K562 (cell line): ENCODE results near the gene CD84. TPM values are rescaled to one million over a fixed set of nuclear protein-coding genes. Genes with fewer than 3 reads are reported as not detected.

Experiments
- ATAC-seq: fragments of 200-7000 bp; cut with Tn5 transposase; 3 replicates; pipeline ENCODE4 v1.9.1; 2020; ENCODE audit warnings: moderate library complexity
- BruUV-seq: library from RNA; stranded (reverse); fragments of 400-500 nt; replicated peaks from 2 replicates; lab custom pipeline; 2021; lab: Mats Ljungman, UMichigan
- CTCF ChIA-PET: fragments of 300-600 bp; formaldehyde crosslinking; extraction: SDS; loops from one replicate; lab custom pipeline; 2021; ENCODE audit warnings: low intra/inter-chr PET ratio; lab: Yijun Ruan, JAX
- POLR2A ChIA-PET: fragments of 300-600, 350-650 bp; sonication (Branson Sonifier 250); formaldehyde crosslinking; extraction: SDS; loops from one replicate; lab custom pipeline; 2021; ENCODE audit warnings: antibody characterized with exemption, inconsistent platforms; lab: Yijun Ruan, JAX
- DNase-seq, 4 experiments: peaks; one replicate each; pipeline versions ENCODE4 v3.0.0 to v3.0.0-alpha.2; 2011 to 2018; ENCODE audit warnings: low spot score in 3 of 4, mixed read lengths in 3 of 4; ENCODE audit errors: extremely low read depth in 1 of 4
- FAIRE-seq: peaks from 2 replicates; lab custom pipeline; 2011; peaks lifted over from hg19 to GRCh38; lab: Jason Lieb, UNC
- H2AFZ ChIP-seq: 2 replicates; pipeline ENCODE4 v1.6.0; 2011; ENCODE audit warnings: low read depth, low read length, control low read depth, inconsistent platforms
- H3K27ac ChIP-seq: fragments of 200-600 bp; 3 replicates; pipeline ENCODE4 v1.8.0; 2011; ENCODE audit warnings: low read depth, mild to moderate bottlenecking, control low read depth, inconsistent platforms, low read length, moderate library complexity, mixed read lengths; ENCODE audit errors: extremely low read depth
- H3K27me3 ChIP-seq, 2 experiments: fragments of 300-600 bp in 1 of 2; 2 replicates in 1 of 2; 3 replicates in 1 of 2; pipeline versions ENCODE4 v1.6.0 to v1.8.0; 2011; ENCODE audit warnings: inconsistent platforms in 2 of 2, low read length in 2 of 2, mild to moderate bottlenecking in 1 of 2, mixed read lengths in 1 of 2, moderate library complexity in 1 of 2; ENCODE audit not compliant: control insufficient read depth in 2 of 2, insufficient read depth in 2 of 2
- H3K36me3 ChIP-seq: fragments of 300-600 bp; 3 replicates; pipeline ENCODE4 v1.8.0; 2011; ENCODE audit warnings: mild to moderate bottlenecking, low read length, inconsistent platforms; ENCODE audit not compliant: control insufficient read depth, insufficient read depth
- H3K4me1 ChIP-seq, 2 experiments: fragments of 200-600 bp in 1 of 2; replicated peaks in 1 of 2; 2 replicates in 1 of 2; 3 replicates in 1 of 2; pipeline versions ENCODE4 v1.5.1 to v1.8.0; 2011; ENCODE audit warnings: inconsistent platforms in 2 of 2, low read length in 2 of 2, mild to moderate bottlenecking in 1 of 2, mixed read lengths in 1 of 2, moderate library complexity in 1 of 2; ENCODE audit not compliant: control insufficient read depth in 2 of 2, insufficient read depth in 2 of 2
- H3K4me2 ChIP-seq: 2 replicates; pipeline ENCODE4 v1.6.1; 2011; ENCODE audit warnings: low read length, control low read depth, inconsistent platforms, mixed read lengths; ENCODE audit not compliant: insufficient read depth
- H3K4me3 ChIP-seq: fragments of 200-600 bp; sonication (generic), shearing (Covaris generic); 2 replicates; pipeline ENCODE4 v1.5.1; 2016; ENCODE audit warnings: control low read depth, inconsistent platforms
- H3K79me2 ChIP-seq: fragments of 200-600 bp; 3 replicates; pipeline ENCODE4 v1.8.0; 2011; ENCODE audit warnings: low read length, inconsistent platforms; ENCODE audit not compliant: control insufficient read depth, insufficient read depth
- H3K9ac ChIP-seq, 2 experiments: 2 replicates each; pipeline versions ENCODE4 v1.6.0 to v1.6.1; 2011; ENCODE audit warnings: low read depth in 2 of 2, low read length in 2 of 2, control low read depth in 1 of 2, inconsistent platforms in 1 of 2, mild to moderate bottlenecking in 1 of 2, mixed read lengths in 1 of 2; ENCODE audit not compliant: insufficient read depth in 1 of 2
- H3K9me1 ChIP-seq: one replicate; pipeline ENCODE4 v1.6.0; 2011; ENCODE audit warnings: inconsistent platforms, mild to moderate bottlenecking, low read length, moderate library complexity; ENCODE audit not compliant: control insufficient read depth, insufficient read depth
- H3K9me3 ChIP-seq: replicated peaks from 2 replicates; pipeline ENCODE4 v1.5.1; 2011; ENCODE audit warnings: low read depth, low read length, inconsistent platforms; ENCODE audit not compliant: control insufficient read depth, insufficient read depth
- H4K20me1 ChIP-seq: replicated peaks from 2 replicates; pipeline ENCODE4 v1.6.1; 2011; ENCODE audit warnings: low read length, inconsistent platforms, mixed read lengths; ENCODE audit not compliant: control insufficient read depth, insufficient read depth
- BHLHE40 ChIP-seq: IDR thresholded peaks from 2 replicates; pipeline ENCODE4 v1.6.1; 2011; ENCODE audit warnings: low read length, improper control_type of control experiment
- RREB1 ChIP-seq: fragments of 250-450 bp; sonication (Bioruptor Pico); IDR thresholded peaks from 2 replicates; pipeline ENCODE4 v1.4.0; 2020
- ZNF512 ChIP-seq: IDR thresholded peaks from 2 replicates; pipeline ENCODE4 v1.6.1; 2016; ENCODE audit warnings: missing genetic modification characterization, missing compliant biosample characterization
- WGBS: fragments of 100-300 bp; shearing (Covaris generic); methylation state at CpG from one replicate; pipeline ENCODE4 v1.1.6; 2016; ENCODE audit warnings: low coverage, mixed read lengths; ENCODE audit not compliant: insufficient coverage; ENCODE audit errors: missing lambda C conversion rate; 5-methylcytosine and 5-hydroxymethylcytosine counted together
- in situ Hi-C: fragments of 300-500 bp; cut with MboI; formaldehyde crosslinking; loops from 4 replicates; pipeline ENCODE4 v1.15.0; 2018; ENCODE audit warnings: inconsistent platforms, mixed read lengths
- intact Hi-C: fragments of 100-400 bp; cut with micrococcal nuclease; formaldehyde crosslinking; loops from 2 replicates; pipeline ENCODE4 v1.14.2; 2022
- polyA plus RNA-seq, 8 experiments: library from polyadenylated mRNA; depleted of rRNA in 4 of 8; stranded (reverse) in 5 of 8; unstranded in 3 of 8; fragments of >200 nt; fragmentation: Nextera tagmentation in 2 of 8; fragmentation: Illumina TruSeq in 1 of 8; extraction: Ambion mirVana in 2 of 8; extraction: Trizol in 1 of 8; gene quantifications; 2 replicates each; pipeline versions ENCODE4 v1.2.1 to v1.2.3, GENCODE V29; 2011 to 2014; ENCODE audit warnings: inconsistent platforms in 1 of 8, missing spikeins in 1 of 8
- total RNA-seq, 7 experiments: library from RNA; depleted of rRNA in 6 of 7; stranded (reverse); fragments of >200 nt in 6 of 7; fragmentation: Illumina TruSeq in 2 of 7; extraction: Trizol in 2 of 7; gene quantifications; 2 replicates each; pipeline versions ENCODE4 v1.2.1 to v1.2.3, GENCODE V29; 2011 to 2021; ENCODE audit warnings: low replicate concordance in 1 of 7

Gene CD84
- total and polyA plus RNA-seq, 9 of the 15 experiments (the other 6 are each of a cell fraction or from before 2014, with no cell fraction given), result 0.82 to 6.8 (median 2.0) TPM

- TF ChIP-seq RREB1 (CRISPR knock-in tag) (no peak), BHLHE40 (no peak)
- TF ChIP-seq, all 486 proteins: peak for 0
These were observed 12.0 kb downstream of the CD84 start (continued) for GRCh38 chr1:160567341-160567740.

DNA sequence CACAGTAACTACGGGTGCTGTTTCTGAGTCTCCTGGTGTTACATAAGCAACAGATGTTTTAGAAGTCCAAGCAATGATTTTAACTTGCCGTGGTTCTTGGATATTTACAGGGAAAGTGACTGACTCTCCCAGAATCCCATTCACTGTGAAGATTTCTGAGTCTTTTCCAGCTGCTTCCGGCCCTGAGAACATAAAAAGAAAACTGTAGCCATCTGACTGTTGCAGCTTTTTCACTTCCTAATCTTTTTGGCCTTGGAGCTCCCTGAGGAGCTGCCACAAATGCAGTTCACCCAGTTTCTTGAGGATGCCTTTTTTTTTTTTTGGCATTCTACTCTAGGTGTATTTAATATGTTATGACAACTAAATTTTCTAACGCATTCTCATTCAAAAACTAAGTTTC is 13.7 kb downstream of the CD84 start:
- no peak for DNase-seq
- Histone ChIP-seq H3K27ac (no peak overlapping the region), H2AFZ (peak overlapping the region; percentile 47; the same call in 1 of the 2 replicates), H3K9me1 (no peaks in the 10 kb centered on the region), H3K27me3 (no peaks in the 10 kb centered on the region), H3K4me2 (no peak overlapping the region), H3K4me3 (no peak overlapping the region), H3K9ac (no peak overlapping the region), H4K20me1 (no peaks in the 10 kb centered on the region), H3K9me3 (no peaks in the 10 kb centered on the region), H3K79me2 (no peaks in the 10 kb centered on the region), H3K4me1 (peaks cover 6 to 13% of the 10 kb centered on the region in 2 experiments; a peak in 3 of 5 replicates), H3K36me3 (no peaks in the 10 kb centered on the region; the same call in 2 of the 3 replicates)
- CTCF ChIA-PET, result interaction anchor here (0.7 kb wide), 1 partner anchor 81 kb away, joined by 3 read pairs; the partner anchor contains the start of gene SLAMF1
- in situ Hi-C loops, result no loop called here
- FAIRE-seq, result no peak
- no peak for TF ChIP-seq ZNF512 (tag)
- intact Hi-C loops, result no loop called here
- 54% methylated on average over 4 of the region's 4 CpGs for WGBS
- ATAC-seq, result no peak
- POLR2A ChIA-PET, result interaction anchor here (0.9 to 1.4 kb wide), 2 partner anchors 13 to 26 kb away, joined by 3 to 4 read pairs; no protein-coding TSS in a partner anchor
- BruUV-seq, result no TSS peak
